B cell (primary cell): Measurements from ENCODE around the gene LVRN. TPM values are rescaled to one million over a fixed set of nuclear protein-coding genes. Genes with fewer than 3 reads are reported as not detected.

Experiments
- ATAC-seq: fragments of 200-7000 bp; cut with Tn5 transposase; one replicate; pipeline ENCODE4 v1.10.0; 2021; ENCODE audit warnings: low read depth, mild to moderate bottlenecking, moderate number of reproducible peaks, moderate library complexity
- CTCF ChIA-PET: fragments of 350-600 bp; sonication (Branson Sonifier 250); formaldehyde crosslinking; loops from one replicate; lab custom pipeline; 2021; ENCODE audit warnings: antibody characterized with exemption, inconsistent platforms; lab: Charles Lee
- POLR2A ChIA-PET: fragments of 350-600 bp; sonication (Branson Sonifier 250); formaldehyde crosslinking; loops from one replicate; lab custom pipeline; 2021; ENCODE audit warnings: antibody characterized with exemption; lab: Charles Lee
- DNase-seq: peaks from one replicate; pipeline ENCODE4 v3.0.0; 2013
- H2AFZ ChIP-seq: 2 replicates; pipeline ENCODE4 v1.6.1; 2012; ENCODE audit warnings: mild to moderate bottlenecking, low read depth, low read length; ENCODE audit not compliant: insufficient read depth, poor library complexity, severe bottlenecking
- H3K27ac ChIP-seq, 2 donors: 1 replicate in 1 of 2; 2 replicates in 1 of 2; pipeline ENCODE4 v1.5.1; 2012 to 2013; ENCODE audit warnings: low read length in 2 of 2, mild to moderate bottlenecking in 2 of 2, moderate library complexity in 1 of 2
- H3K27me3 ChIP-seq, 4 experiments: fragments of 200-600 bp in 1 of 4; sonication (generic) in 1 of 4; replicated peaks in 1 of 4; 1 replicate in 2 of 4; 2 replicates in 2 of 4; pipeline versions ENCODE4 v1.6.1 to v1.7.0; 2013 to 2016; ENCODE audit warnings: low read length in 3 of 4, mild to moderate bottlenecking in 2 of 4, mixed read lengths in 1 of 4, moderate library complexity in 1 of 4; ENCODE audit not compliant: insufficient read depth in 4 of 4, control insufficient read depth in 3 of 4; ENCODE audit errors: control extremely low read depth in 1 of 4
- H3K36me3 ChIP-seq, 2 experiments: replicated peaks in 1 of 2; 1 replicate in 1 of 2; 2 replicates in 1 of 2; pipeline versions ENCODE4 v1.6.1 to v1.7.1; 2013; ENCODE audit warnings: low read length in 1 of 2; ENCODE audit not compliant: insufficient read depth in 2 of 2, control insufficient read depth in 1 of 2; ENCODE audit errors: control extremely low read depth in 1 of 2, extremely low read depth in 1 of 2
- H3K4me1 ChIP-seq, 2 donors: fragments of 200-600 bp in 1 of 2; sonication (generic) in 1 of 2; 1 replicate in 1 of 2; 2 replicates in 1 of 2; pipeline versions ENCODE4 v1.5.1 to v1.6.1; 2013 to 2017; ENCODE audit warnings: low read length in 2 of 2; ENCODE audit not compliant: control insufficient read depth in 2 of 2, insufficient read depth in 2 of 2
- H3K4me2 ChIP-seq: replicated peaks from 2 replicates; pipeline ENCODE3; 2012; ENCODE audit warnings: mild to moderate bottlenecking, low read depth, low read length; ENCODE audit not compliant: poor library complexity, severe bottlenecking
- H3K4me3 ChIP-seq, 5 experiments: fragments of 200-600 bp in 1 of 5; sonication (generic) in 1 of 5; 1 replicate in 3 of 5; 2 replicates in 2 of 5; pipeline versions ENCODE4 v1.5.1 to v1.7.0; 2011 to 2016; ENCODE audit warnings: low read length in 4 of 5, mild to moderate bottlenecking in 4 of 5, low read depth in 2 of 5, control low read depth in 1 of 5, moderate library complexity in 1 of 5; ENCODE audit not compliant: insufficient read depth in 1 of 5; ENCODE audit errors: control extremely low read depth in 1 of 5, extremely low read depth in 1 of 5
- H3K79me2 ChIP-seq: fragments of 200-600 bp; sonication (generic); one replicate; pipeline ENCODE4 v1.6.0; 2016; ENCODE audit warnings: low read length; ENCODE audit not compliant: control insufficient read depth, insufficient read depth
- H3K9ac ChIP-seq: fragments of 200-600 bp; sonication (generic); 2 replicates; pipeline ENCODE4 v1.6.1; 2017; ENCODE audit warnings: mild to moderate bottlenecking, low read length, moderate library complexity
- H3K9me3 ChIP-seq, 3 donors: one replicate each; pipeline versions ENCODE4 v1.6.1 to v1.7.1; 2013; ENCODE audit warnings: low read length in 2 of 3; ENCODE audit not compliant: control insufficient read depth in 2 of 3, insufficient read depth in 1 of 3; ENCODE audit errors: control extremely low read depth in 1 of 3
- H4K20me1 ChIP-seq: 2 replicates; pipeline ENCODE4 v1.6.0; 2012; ENCODE audit warnings: mild to moderate bottlenecking, low read length; ENCODE audit not compliant: insufficient read depth, control insufficient read depth, poor library complexity, severe bottlenecking
- H3K27ac Mint-ChIP-seq: one replicate; pipeline ENCODE4 v1.8.0; 2021; ENCODE audit warnings: mixed read lengths
- H3K27me3 Mint-ChIP-seq: one replicate; pipeline ENCODE4 v1.8.0; 2021; ENCODE audit warnings: mixed read lengths
- H3K4me1 Mint-ChIP-seq: one replicate; pipeline ENCODE4 v1.8.0; 2021; ENCODE audit warnings: mixed read lengths
- H3K4me3 Mint-ChIP-seq: one replicate; pipeline ENCODE4 v1.8.0; 2021; ENCODE audit warnings: mixed read lengths
- H3K9me3 Mint-ChIP-seq: one replicate; pipeline ENCODE4 v1.8.0; 2022; ENCODE audit warnings: mixed read lengths; ENCODE audit not compliant: insufficient read depth
- EZH2 ChIP-seq: IDR thresholded peaks from 2 replicates; pipeline ENCODE4 v1.6.1; 2012; ENCODE audit warnings: borderline replicate concordance, low read depth, mild to moderate bottlenecking, moderate library complexity, low read length; ENCODE audit not compliant: insufficient read depth, poor library complexity, severe bottlenecking
- WGBS: methylation state at CpG from one replicate; pipeline ENCODE4 v1.1.5; 2013; ENCODE audit warnings: missing lambda C conversion rate; ENCODE audit not compliant: insufficient coverage; 5-methylcytosine and 5-hydroxymethylcytosine counted together
- intact Hi-C: fragments of 100-400 bp; cut with micrococcal nuclease; formaldehyde crosslinking; loops from one replicate; pipeline ENCODE4 v1.10.0; 2022
- polyA plus RNA-seq: library from polyadenylated mRNA; depleted of rRNA; stranded (reverse); fragments of >200 nt; gene quantifications from 2 replicates; pipeline ENCODE4 v1.2.3, GENCODE V29; 2012
- total RNA-seq, 2 donors: library from RNA; stranded (reverse); fragments of 120-200 nt in 1 of 2; gene quantifications; 1 replicate in 1 of 2; 2 replicates in 1 of 2; pipeline versions ENCODE4 v1.2.3 to v1.2.4, GENCODE V29; 2013 to 2022
- TF ChIP-seq, protein P1 (sequence below): fragments of 200-600 bp; IDR thresholded peaks from one replicate; pipeline ENCODE4 v1.8.0; 2022; ENCODE audit warnings: antibody characterized with exemption, mild to moderate bottlenecking

LVRN gene
- total and polyA plus RNA-seq, 2 donors (not counting 1 experiment from before 2014, with no cell fraction given), result not detected

DNA sequence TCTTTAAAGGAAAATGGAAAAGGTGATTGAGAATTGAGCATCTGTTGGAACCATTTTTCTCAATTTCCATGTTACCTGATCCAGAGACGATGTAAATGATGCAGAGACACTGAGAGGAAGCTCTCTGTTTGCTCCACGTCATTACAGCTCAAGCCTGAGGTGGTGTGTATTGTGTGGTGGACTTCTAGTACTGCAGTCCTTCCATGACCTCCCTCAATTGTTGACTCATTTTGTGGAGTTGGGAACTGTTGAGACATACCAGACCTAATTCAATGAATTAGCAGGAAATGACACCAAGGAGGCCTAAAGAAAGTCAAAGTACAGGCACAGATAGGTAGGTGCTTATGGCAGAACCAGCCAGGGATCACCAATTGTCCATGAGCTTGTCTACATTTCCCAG lies 15.6 kb upstream of the LVRN start:
- no peak overlapping the region for H3K9ac ChIP-seq

DNA sequence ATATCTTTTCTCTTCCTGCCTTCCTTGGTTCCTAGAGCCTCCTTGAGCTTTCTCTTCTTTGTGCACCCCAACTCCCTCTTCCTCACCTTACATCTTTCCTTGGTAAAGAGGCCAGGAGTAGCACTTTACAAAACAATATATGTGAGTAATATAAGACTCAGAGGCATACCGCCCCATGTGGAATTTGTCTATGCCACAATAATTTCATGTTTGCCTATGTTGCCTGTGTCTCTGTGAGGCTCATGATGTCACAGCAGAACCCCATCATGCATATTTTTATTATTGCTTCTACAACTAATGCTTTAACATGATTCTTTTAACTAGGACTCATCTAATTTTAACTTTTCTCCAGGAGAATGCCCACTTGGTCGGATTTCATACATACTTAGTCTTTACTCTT lies 15.0 kb upstream of the LVRN start:
- H3K9ac ChIP-seq, result no peak overlapping the region
- ATAC-seq (no peak), DNase-seq (no peak)
- H3K27ac Mint-ChIP-seq, result no peak overlapping the region
- no peaks in the 10 kb centered on the region for H3K36me3 ChIP-seq
- CTCF ChIA-PET, result no interaction called here
- H3K4me1 Mint-ChIP-seq, result no peaks in the 10 kb centered on the region
- H3K79me2 ChIP-seq, result no peaks in the 10 kb centered on the region
- intact Hi-C loops, result no loop called here
- no peaks in the 10 kb centered on the region for H4K20me1 ChIP-seq
- no peak overlapping the region for H3K4me3 Mint-ChIP-seq
- no peak overlapping the region for H2AFZ ChIP-seq
- no peak overlapping the region for H3K27ac ChIP-seq
- POLR2A ChIA-PET, result no interaction called here
- H3K9me3 Mint-ChIP-seq, result no peaks in the 10 kb centered on the region
- peaks cover 0 to 10% (median 0%) of the 10 kb centered on the region in 4 experiments for H3K27me3 ChIP-seq
- no peaks in the 10 kb centered on the region for H3K9me3 ChIP-seq
- no peaks in the 10 kb centered on the region for H3K4me1 ChIP-seq
- no peak overlapping the region for H3K4me2 ChIP-seq
- WGBS, result no CpG with 5 or more reads among the region's 2 CpGs
- H3K4me3 ChIP-seq, result no peak overlapping the region
- H3K27me3 Mint-ChIP-seq, result peaks cover 5% of the 10 kb centered on the region
- TF ChIP-seq EZH2, result no peak
- TF ChIP-seq, protein P1, sequence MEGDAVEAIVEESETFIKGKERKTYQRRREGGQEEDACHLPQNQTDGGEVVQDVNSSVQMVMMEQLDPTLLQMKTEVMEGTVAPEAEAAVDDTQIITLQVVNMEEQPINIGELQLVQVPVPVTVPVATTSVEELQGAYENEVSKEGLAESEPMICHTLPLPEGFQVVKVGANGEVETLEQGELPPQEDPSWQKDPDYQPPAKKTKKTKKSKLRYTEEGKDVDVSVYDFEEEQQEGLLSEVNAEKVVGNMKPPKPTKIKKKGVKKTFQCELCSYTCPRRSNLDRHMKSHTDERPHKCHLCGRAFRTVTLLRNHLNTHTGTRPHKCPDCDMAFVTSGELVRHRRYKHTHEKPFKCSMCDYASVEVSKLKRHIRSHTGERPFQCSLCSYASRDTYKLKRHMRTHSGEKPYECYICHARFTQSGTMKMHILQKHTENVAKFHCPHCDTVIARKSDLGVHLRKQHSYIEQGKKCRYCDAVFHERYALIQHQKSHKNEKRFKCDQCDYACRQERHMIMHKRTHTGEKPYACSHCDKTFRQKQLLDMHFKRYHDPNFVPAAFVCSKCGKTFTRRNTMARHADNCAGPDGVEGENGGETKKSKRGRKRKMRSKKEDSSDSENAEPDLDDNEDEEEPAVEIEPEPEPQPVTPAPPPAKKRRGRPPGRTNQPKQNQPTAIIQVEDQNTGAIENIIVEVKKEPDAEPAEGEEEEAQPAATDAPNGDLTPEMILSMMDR, result no peak

More for the DNA sequence above, 15.6 kb upstream of the LVRN start:
- H4K20me1 ChIP-seq, result no peaks in the 10 kb centered on the region
- no peak overlapping the region for H2AFZ ChIP-seq
- no peak overlapping the region for H3K4me2 ChIP-seq
- no peaks in the 10 kb centered on the region for H3K36me3 ChIP-seq
- no peak for DNase-seq
- TF ChIP-seq, protein P1, result no peak
- no peak for TF ChIP-seq EZH2
- no peak overlapping the region for H3K27ac ChIP-seq
- H3K4me3 ChIP-seq, result no peak overlapping the region
- H3K79me2 ChIP-seq, result no peaks in the 10 kb centered on the region
- Mint-ChIP-seq H3K4me3 (no peak overlapping the region), H3K4me1 (no peaks in the 10 kb centered on the region), H3K27ac (no peak overlapping the region), H3K9me3 (no peaks in the 10 kb centered on the region), H3K27me3 (peaks cover 3% of the 10 kb centered on the region)
- H3K9me3 ChIP-seq, result no peaks in the 10 kb centered on the region
- peaks cover 0 to 5% (median 0%) of the 10 kb centered on the region in 4 experiments for H3K27me3 ChIP-seq
- CTCF ChIA-PET, result no interaction called here
- intact Hi-C loops, result no loop called here
- POLR2A ChIA-PET, result no interaction called here
- no peaks in the 10 kb centered on the region for H3K4me1 ChIP-seq
- WGBS, result no CpG with 5 or more reads among the region's 2 CpGs
- ATAC-seq, result no peak
